WTC11 (cell line): ENCODE results near the gene BCL2A1. TPM values are rescaled to one million over a fixed set of nuclear protein-coding genes. Genes with fewer than 3 reads are reported as not detected.

Experiments used
- ATAC-seq: fragments of 200-7000 bp; cut with Tn5 transposase; 2 replicates; pipeline ENCODE4 v1.10.0; 2021; ENCODE audit warnings: mild to moderate bottlenecking, moderate library complexity
- CTCF ChIA-PET: fragments of 300-600 bp; sonication (Branson Sonifier 250); formaldehyde crosslinking; loops from one replicate; lab custom pipeline; 2021; ENCODE audit warnings: antibody characterized with exemption; lab: Charles Lee
- POLR2A ChIA-PET: fragments of 350-600 bp; sonication (Branson Sonifier 250); formaldehyde crosslinking; loops from one replicate; lab custom pipeline; 2021; ENCODE audit warnings: antibody characterized with exemption; lab: Charles Lee
- DNase-seq: peaks from one replicate; pipeline ENCODE4 v3.0.0; 2021; ENCODE audit warnings: low spot score
- H3K27ac Mint-ChIP-seq: 2 replicates; pipeline ENCODE4 v1.8.0; 2021; ENCODE audit warnings: mixed read lengths
- H3K27me3 Mint-ChIP-seq: 2 replicates; pipeline ENCODE4 v1.8.0; 2021; ENCODE audit warnings: low read depth, mild to moderate bottlenecking, moderate library complexity, mixed read lengths
- H3K36me3 Mint-ChIP-seq: 2 replicates; pipeline ENCODE4 v1.8.0; 2021; ENCODE audit warnings: mixed read lengths
- H3K4me1 Mint-ChIP-seq: 2 replicates; pipeline ENCODE4 v1.8.0; 2022; ENCODE audit warnings: mixed read lengths
- H3K4me3 Mint-ChIP-seq: 2 replicates; pipeline ENCODE4 v1.8.0; 2021; ENCODE audit warnings: mild to moderate bottlenecking, moderate library complexity, mixed read lengths
- H3K9me3 Mint-ChIP-seq: 2 replicates; pipeline ENCODE4 v1.8.0; 2021; ENCODE audit warnings: mixed read lengths
- ATF1 ChIP-seq: sonication (generic); formaldehyde crosslinking; IDR thresholded peaks from 2 replicates; pipeline ENCODE4 v1.8.1; 2023; ENCODE audit warnings: mild to moderate bottlenecking, moderate library complexity, missing genetic modification reagents
- CTCF ChIP-seq: fragments of 200-600 bp; IDR thresholded peaks from 2 replicates; pipeline ENCODE4 v1.8.0; 2022; ENCODE audit warnings: antibody characterized with exemption
- E2F1 ChIP-seq: sonication (generic); formaldehyde crosslinking; IDR thresholded peaks from 2 replicates; pipeline ENCODE4 v1.8.0; 2022; ENCODE audit warnings: mild to moderate bottlenecking, missing genetic modification reagents
- E2F5 ChIP-seq: sonication (generic); formaldehyde crosslinking; IDR thresholded peaks from 2 replicates; pipeline ENCODE4 v1.8.1; 2022; ENCODE audit warnings: mild to moderate bottlenecking, moderate library complexity, missing genetic modification reagents
- ESRRA ChIP-seq: sonication (generic); formaldehyde crosslinking; IDR thresholded peaks from 2 replicates; pipeline ENCODE4 v1.8.1; 2022; ENCODE audit warnings: mild to moderate bottlenecking, missing genetic modification reagents, borderline replicate concordance
- FOXJ3 ChIP-seq: sonication (generic); formaldehyde crosslinking; IDR thresholded peaks from 2 replicates; pipeline ENCODE4 v1.9.0; 2021; ENCODE audit warnings: missing genetic modification reagents, mild to moderate bottlenecking, borderline replicate concordance
- FOXK1 ChIP-seq: sonication (generic); formaldehyde crosslinking; IDR thresholded peaks from 2 replicates; pipeline ENCODE4 v1.8.0; 2022; ENCODE audit warnings: mild to moderate bottlenecking, moderate library complexity, missing genetic modification reagents
- FOXP1 ChIP-seq: sonication (generic); formaldehyde crosslinking; IDR thresholded peaks from 2 replicates; pipeline ENCODE4 v1.8.0; 2022; ENCODE audit warnings: missing genetic modification reagents, mild to moderate bottlenecking, moderate library complexity, borderline replicate concordance
- GTF2I ChIP-seq: fragments of 250-450 bp; sonication (Bioruptor Pico); conservative IDR thresholded peaks from 2 replicates; pipeline ENCODE4 v1.4.0; 2021; ENCODE audit warnings: mild to moderate bottlenecking
- MXD4 ChIP-seq: fragments of 250-450 bp; sonication (Bioruptor Pico); IDR thresholded peaks from 2 replicates; pipeline ENCODE4 v1.8.0; 2021; ENCODE audit warnings: mild to moderate bottlenecking, moderate library complexity, borderline replicate concordance
- MYBL2 ChIP-seq: sonication (generic); formaldehyde crosslinking; IDR thresholded peaks from 2 replicates; pipeline ENCODE4 v1.8.1; 2023; ENCODE audit warnings: mild to moderate bottlenecking, moderate library complexity, missing genetic modification reagents
- NR1H2 ChIP-seq: sonication (generic); formaldehyde crosslinking; IDR thresholded peaks from 2 replicates; pipeline ENCODE4 v1.9.0; 2021; ENCODE audit warnings: mild to moderate bottlenecking, moderate library complexity, missing genetic modification reagents
- RELA ChIP-seq: sonication (generic); formaldehyde crosslinking; IDR thresholded peaks from 2 replicates; pipeline ENCODE4 v1.8.1; 2022; ENCODE audit warnings: missing genetic modification reagents, mild to moderate bottlenecking, borderline replicate concordance
- RORB ChIP-seq: fragments of 250-450 bp; sonication (Bioruptor Pico); IDR thresholded peaks from 2 replicates; pipeline ENCODE4 v1.9.0; 2021; ENCODE audit warnings: mild to moderate bottlenecking
- STAT6 ChIP-seq: sonication (generic); formaldehyde crosslinking; conservative IDR thresholded peaks from 2 replicates; pipeline ENCODE4 v1.8.1; 2023; ENCODE audit warnings: mild to moderate bottlenecking, low read depth, missing genetic modification reagents, moderate library complexity
- TP53 ChIP-seq: sonication (generic); formaldehyde crosslinking; IDR thresholded peaks from 2 replicates; pipeline ENCODE4 v1.8.1; 2023; ENCODE audit warnings: mild to moderate bottlenecking, missing genetic modification reagents
- ZMAT4 ChIP-seq: fragments of 250-450 bp; sonication (Bioruptor Pico); IDR thresholded peaks from 2 replicates; pipeline ENCODE4 v1.9.0; 2021; ENCODE audit warnings: mild to moderate bottlenecking
- ZNF121 ChIP-seq: sonication (generic); formaldehyde crosslinking; IDR thresholded peaks from 2 replicates; pipeline ENCODE4 v1.8.0; 2023; ENCODE audit warnings: missing genetic modification reagents
- ZNF138 ChIP-seq: sonication (generic); formaldehyde crosslinking; conservative IDR thresholded peaks from 2 replicates; pipeline ENCODE4 v1.8.1; 2022; ENCODE audit warnings: mild to moderate bottlenecking, moderate library complexity, missing genetic modification reagents
- ZNF396 ChIP-seq: fragments of 250-450 bp; sonication (Bioruptor Pico); IDR thresholded peaks from 2 replicates; pipeline ENCODE4 v1.8.0; 2021; ENCODE audit warnings: mild to moderate bottlenecking, moderate library complexity, borderline replicate concordance
- ZNF416 ChIP-seq: fragments of 250-450 bp; sonication (Bioruptor Pico); IDR thresholded peaks from 2 replicates; pipeline ENCODE4 v1.9.0; 2021; ENCODE audit warnings: mild to moderate bottlenecking, inconsistent platforms
- ZNF425 ChIP-seq: fragments of 250-450 bp; sonication (Bioruptor Pico); conservative IDR thresholded peaks from 2 replicates; pipeline ENCODE4 v1.9.0; 2021; ENCODE audit warnings: mild to moderate bottlenecking
- ZNF512 ChIP-seq: sonication (generic); formaldehyde crosslinking; IDR thresholded peaks from 2 replicates; pipeline ENCODE4 v1.8.1; 2022; ENCODE audit warnings: missing genetic modification reagents, borderline replicate concordance
- total RNA-seq: library from RNA; stranded (reverse); gene quantifications from 3 replicates; pipeline ENCODE4 v1.2.3, GENCODE V29; 2021

Gene BCL2A1
- total RNA-seq, 1 experiment from 2014 or later, result 0.28 TPM

GRCh38 chr15:79990997-79991334 lies 20.0 kb upstream of the BCL2A1 start:
- ChIA-PET POLR2A (no interaction called here), CTCF (interaction anchor here (1.2 kb wide), 1 partner anchor 137 kb away, joined by 6 read pairs; no protein-coding TSS in a partner anchor)
- ATAC-seq, result no peak
- no peak overlapping the region for H3K4me3 Mint-ChIP-seq
- no peaks in the 10 kb centered on the region for H3K36me3 Mint-ChIP-seq
- TF ChIP-seq FOXJ3 (CRISPR knock-in tag), result no peak
- TF ChIP-seq CTCF, result no peak
- TF ChIP-seq ZNF425, result no peak
- no peak for TF ChIP-seq MXD4 (CRISPR knock-in tag)
- TF ChIP-seq RORB, result no peak
- TF ChIP-seq ZNF121 (CRISPR knock-in tag), result no peak
- TF ChIP-seq ZMAT4 (CRISPR knock-in tag), result no peak
- no peak for TF ChIP-seq ZNF138 (CRISPR knock-in tag)
- no peak for TF ChIP-seq STAT6 (CRISPR knock-in tag)
- TF ChIP-seq TP53, result no peak
- no peak for TF ChIP-seq NR1H2 (CRISPR knock-in tag)
- no peak overlapping the region for H3K27ac Mint-ChIP-seq
- no peaks in the 10 kb centered on the region for H3K27me3 Mint-ChIP-seq
- DNase-seq, result no peak
- H3K9me3 Mint-ChIP-seq, result no peaks in the 10 kb centered on the region
- no peaks in the 10 kb centered on the region for H3K4me1 Mint-ChIP-seq

GRCh38 chr15:79990280-79990996 lies 19.4 kb upstream of the BCL2A1 start:
- H3K9me3 Mint-ChIP-seq, result no peaks in the 10 kb centered on the region
- H3K4me1 Mint-ChIP-seq, result no peaks in the 10 kb centered on the region
- no peaks in the 10 kb centered on the region for H3K27me3 Mint-ChIP-seq
- CTCF ChIA-PET, result interaction anchor here (1.2 kb wide), 1 partner anchor 137 kb away, joined by 6 read pairs; no protein-coding TSS in a partner anchor
- H3K36me3 Mint-ChIP-seq, result no peaks in the 10 kb centered on the region
- H3K27ac Mint-ChIP-seq, result no peak overlapping the region
- ATAC-seq (no peak), DNase-seq (no peak)
- POLR2A ChIA-PET, result interaction anchor here (0.6 kb wide), 1 partner anchor 12 kb away, joined by 4 read pairs; no protein-coding TSS in a partner anchor
- TF ChIP-seq ESRRA (CRISPR knock-in tag) (no peak), ZNF121 (CRISPR knock-in tag) (no peak), ZNF512 (CRISPR knock-in tag) (no peak), ZNF416 (no peak), MXD4 (CRISPR knock-in tag) (no peak), RELA (CRISPR knock-in tag) (no peak), ZNF396 (CRISPR knock-in tag) (no peak), ZNF138 (CRISPR knock-in tag) (no peak), E2F5 (CRISPR knock-in tag) (no peak), ATF1 (CRISPR knock-in tag) (no peak), MYBL2 (CRISPR knock-in tag) (no peak), NR1H2 (CRISPR knock-in tag) (no peak), E2F1 (CRISPR knock-in tag) (no peak), FOXK1 (CRISPR knock-in tag) (no peak), GTF2I (CRISPR knock-in tag) (no peak), FOXP1 (CRISPR knock-in tag) (no peak)
- no peak overlapping the region for H3K4me3 Mint-ChIP-seq
